Measurements from ENCODE around the gene VPS51. TPM values are rescaled to one million over a fixed set of nuclear protein-coding genes. Genes with fewer than 3 reads are reported as not detected.

VPS51 gene
- total and polyA plus RNA-seq, 9 of the 15 experiments (the other 6 are each of a cell fraction or from before 2014, with no cell fraction given), result 1.8 to 143 (median 46.8) TPM

DNA sequence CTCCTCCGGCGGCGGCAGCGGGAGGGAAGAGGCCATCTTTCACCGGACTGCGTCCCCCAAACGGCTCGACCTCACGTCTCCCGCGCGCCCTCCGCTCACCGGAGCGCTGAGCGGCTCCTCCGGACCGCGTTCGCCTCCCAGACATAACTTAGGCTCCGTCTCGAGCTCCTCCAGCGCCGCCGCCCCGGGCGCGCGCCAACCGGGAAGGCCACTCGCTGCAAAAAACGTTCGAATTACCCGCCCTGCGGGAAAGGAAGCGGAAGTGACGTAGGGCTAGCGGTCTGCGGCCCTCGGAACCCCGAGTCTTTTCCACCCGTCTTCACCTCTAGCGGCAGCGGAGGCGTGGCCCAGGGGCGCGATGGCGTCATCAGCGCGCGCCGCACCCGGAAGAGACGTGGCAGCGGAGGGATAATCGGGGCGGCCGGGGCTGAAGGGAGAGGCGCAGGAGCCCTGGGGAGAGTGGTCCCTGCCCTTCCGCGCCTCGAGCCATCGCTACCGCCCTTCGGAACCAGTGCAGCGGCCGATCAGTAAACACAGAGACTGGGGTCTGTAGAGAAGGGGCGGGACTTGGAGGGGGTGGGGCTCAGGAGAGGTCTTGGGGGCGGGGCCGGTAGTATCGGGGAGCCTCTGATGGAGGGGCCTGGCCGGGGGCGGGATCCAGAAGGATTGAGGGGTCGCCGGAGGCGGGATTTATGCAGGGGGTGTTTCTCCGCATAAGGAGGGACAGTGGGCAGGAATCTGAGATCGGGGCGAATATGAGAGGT, 12.0 kb upstream of the VPS51 start, which contains the start of the genes CDCA5 and ZFPL1 (continued):
- TF ChIP-seq SMAD3 (CRISPR knock-in tag; conservative IDR thresholded peaks at IDR 0.05) (peak; percentile 20; the same call in 1 of the 2 replicates), TARDBP (IDR thresholded peaks at IDR 0.05) (peak; percentile 13; the same call in 1 of the 2 replicates), ZNF318 (IDR thresholded peaks at IDR 0.05; ENCODE audit: borderline replicate concordance in 1 of 2, low read depth in 1 of 2) (peak in 1 of 2 experiments; percentile 39; a peak in 1 of 4 replicates), TCF3 (CRISPR knock-in tag; IDR thresholded peaks at IDR 0.05) (peak; percentile 32; the same call in 1 of the 2 replicates), MEIS2 (IDR thresholded peaks at IDR 0.05; ENCODE audit: partially characterized antibody) (peak; percentile 43), XRCC4 (IDR thresholded peaks at IDR 0.05; ENCODE audit: extremely low read depth, insufficient read depth, insufficient read length) (no peak), ZNF695 (CRISPR knock-in tag; IDR thresholded peaks at IDR 0.05) (no peak), TFE3 (CRISPR knock-in tag; IDR thresholded peaks at IDR 0.05) (no peak), MXI1 (IDR thresholded peaks at IDR 0.05; ENCODE audit: low read depth, low read length) (peak; percentile 74; the same call in 1 of the 2 replicates), TRIM24 (IDR thresholded peaks at IDR 0.05) (0 out of 4 replicates have a peak, but pooled peaks of 1 of the 2 experiments have one; percentile 43), KAT7 (CRISPR knock-in tag; IDR thresholded peaks at IDR 0.05; ENCODE audit: borderline replicate concordance) (peak; percentile 84; the same call in 1 of the 2 replicates), LCOR (CRISPR knock-in tag; IDR thresholded peaks at IDR 0.05) (peak; percentile 46; the same call in 1 of the 2 replicates), CREB1 (IDR thresholded peaks at IDR 0.05) (peak; percentile 99), CREB1 (CRISPR knock-in tag; IDR thresholded peaks at IDR 0.05) (peak; percentile 99), CHD2 (IDR thresholded peaks at IDR 0.05; ENCODE audit: low read depth, low read length) (peak; percentile 52), SRF (CRISPR knock-in tag; IDR thresholded peaks at IDR 0.05) (peak in 1 of 2 experiments; percentile 54; a peak in 1 of 4 replicates)
- TF ChIP-seq, protein P1, sequence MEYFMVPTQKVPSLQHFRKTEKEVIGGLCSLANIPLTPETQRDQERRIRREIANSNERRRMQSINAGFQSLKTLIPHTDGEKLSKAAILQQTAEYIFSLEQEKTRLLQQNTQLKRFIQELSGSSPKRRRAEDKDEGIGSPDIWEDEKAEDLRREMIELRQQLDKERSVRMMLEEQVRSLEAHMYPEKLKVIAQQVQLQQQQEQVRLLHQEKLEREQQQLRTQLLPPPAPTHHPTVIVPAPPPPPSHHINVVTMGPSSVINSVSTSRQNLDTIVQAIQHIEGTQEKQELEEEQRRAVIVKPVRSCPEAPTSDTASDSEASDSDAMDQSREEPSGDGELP (CRISPR knock-in tag; IDR thresholded peaks at IDR 0.05; ENCODE audit: borderline replicate concordance), result peak; percentile 86

Measured in K562 (cell line).